HG03442 (cell line): Measurements from ENCODE around the gene OCSTAMP.

Experiments used
- ATAC-seq: cut with Tn5 transposase; IDR thresholded peaks from one replicate; pipeline ENCODE4 v1.9.1; 2021; ENCODE audit warnings: mild to moderate bottlenecking, moderate library complexity; ENCODE audit not compliant: unreplicated experiment

The OCSTAMP gene, protein sequence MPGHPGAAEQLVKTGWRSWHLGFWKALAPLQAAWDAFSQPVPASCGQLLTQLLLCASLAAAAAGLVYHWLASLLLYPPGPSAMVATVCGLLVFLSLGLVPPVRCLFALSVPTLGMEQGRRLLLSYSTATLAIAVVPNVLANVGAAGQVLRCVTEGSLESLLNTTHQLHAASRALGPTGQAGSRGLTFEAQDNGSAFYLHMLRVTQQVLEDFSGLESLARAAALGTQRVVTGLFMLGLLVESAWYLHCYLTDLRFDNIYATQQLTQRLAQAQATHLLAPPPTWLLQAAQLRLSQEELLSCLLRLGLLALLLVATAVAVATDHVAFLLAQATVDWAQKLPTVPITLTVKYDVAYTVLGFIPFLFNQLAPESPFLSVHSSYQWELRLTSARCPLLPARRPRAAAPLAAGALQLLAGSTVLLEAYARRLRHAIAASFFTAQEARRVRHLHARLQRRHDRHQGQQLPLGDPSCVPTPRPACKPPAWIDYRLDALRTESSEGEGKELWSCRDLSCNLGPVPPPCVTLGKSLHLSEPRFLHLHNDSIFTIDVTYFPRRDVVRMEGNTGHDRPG

DNA sequence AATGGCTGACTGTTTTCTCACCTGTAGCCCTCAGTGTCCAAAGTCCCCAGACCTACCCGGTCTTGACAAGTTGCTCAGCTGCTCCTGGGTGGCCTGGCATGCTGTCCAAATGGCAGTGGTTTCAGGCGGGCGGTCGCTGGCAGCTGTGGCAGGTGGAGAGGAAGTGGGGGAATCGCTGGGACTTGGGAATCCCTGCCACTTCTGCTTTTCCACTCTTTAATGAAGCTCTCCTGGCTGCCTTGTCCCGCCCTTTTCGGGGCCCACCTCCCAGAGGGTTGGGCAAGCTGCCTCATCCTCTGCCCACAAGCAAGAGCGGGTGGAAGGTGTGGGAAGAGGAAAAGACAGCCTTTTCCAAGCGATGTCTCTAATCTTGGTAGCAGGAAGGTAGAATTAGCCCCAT is at the start of gene OCSTAMP:
Gene OCSTAMP, minus strand, starts transcription at position 194 of the 400 bp plus-strand sequence. Its CDS starts 94 bp downstream, at position 100.
- ATAC-seq: no peak

DNA sequence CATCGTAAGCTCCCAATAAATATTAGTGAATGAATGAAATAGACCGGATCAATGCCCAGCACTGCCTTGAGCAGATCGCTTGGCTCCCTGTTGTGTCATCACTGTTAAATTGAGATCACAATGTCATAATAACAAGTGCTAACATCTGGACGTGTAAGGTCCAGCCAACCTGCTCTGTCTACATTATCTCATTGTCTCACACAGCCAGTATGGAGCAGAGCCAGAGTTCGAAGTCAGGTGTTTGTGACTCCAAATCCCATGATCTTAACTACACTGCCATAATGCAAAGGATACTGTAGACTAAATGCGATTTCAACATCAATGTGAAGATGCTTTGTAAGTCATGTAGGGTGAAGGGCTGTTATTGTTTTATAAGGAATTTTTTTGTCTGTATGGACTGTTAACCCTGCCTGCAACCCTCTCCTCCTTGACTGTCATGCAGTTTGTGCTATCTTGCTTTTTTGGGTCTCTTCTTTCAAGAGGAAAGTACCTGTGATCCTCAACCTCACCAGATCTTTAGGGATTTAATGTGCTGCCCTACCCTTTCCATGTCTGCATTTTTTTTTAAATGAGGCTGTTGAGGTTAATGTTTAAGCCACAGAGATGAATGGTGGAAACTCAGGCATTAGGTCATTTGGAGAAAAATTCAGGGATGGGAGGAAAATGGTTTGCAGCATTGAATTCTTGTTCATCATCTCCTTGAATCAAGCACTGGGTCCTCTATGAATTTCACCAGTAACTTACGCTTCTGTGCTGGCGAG is 49.0 kb upstream of the OCSTAMP start:
- ATAC-seq: no peak

- no peak for ATAC-seq
Observed at GRCh38 chr20:46595933-46596332, 45.5 kb upstream of the OCSTAMP start.

GRCh38 chr20:46594725-46595124 is 44.3 kb upstream of the OCSTAMP start:
- ATAC-seq: no peak

DNA sequence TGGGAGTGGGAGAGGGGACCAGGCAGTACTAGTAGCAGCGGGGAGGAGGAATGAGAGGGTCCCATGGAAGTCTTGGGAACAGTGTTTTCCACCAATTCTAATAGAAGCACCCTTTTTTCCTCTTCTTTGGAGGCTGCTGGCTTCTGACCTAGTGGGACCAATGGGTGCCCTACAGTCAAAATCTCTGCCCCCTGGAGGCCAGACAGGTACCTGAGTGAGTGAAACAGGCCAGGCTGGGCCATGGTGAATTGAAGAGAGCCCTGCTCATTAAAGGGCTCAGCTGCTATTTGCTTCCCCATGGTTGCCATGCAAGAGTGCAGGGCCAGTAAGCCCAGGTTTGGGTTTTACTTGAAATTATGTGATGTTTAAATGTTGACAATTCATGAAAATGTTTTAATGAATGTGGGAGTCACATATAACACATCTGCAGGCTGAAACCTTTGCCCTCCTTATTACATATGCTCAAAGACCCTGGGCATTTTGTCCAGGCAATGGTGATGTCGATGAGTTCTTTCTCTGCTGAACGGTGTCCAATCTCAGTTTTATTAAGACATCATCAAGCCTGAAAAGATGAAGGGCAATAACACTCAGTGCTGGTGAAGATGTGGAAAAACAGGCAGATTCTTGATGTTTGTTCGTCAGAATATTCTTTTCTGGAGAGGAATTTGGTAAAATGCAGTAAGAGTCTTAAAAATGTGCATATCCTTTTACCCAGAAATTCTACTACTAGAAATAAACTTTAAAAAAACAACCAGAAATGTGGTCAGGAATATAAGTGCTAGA is 42.3 kb upstream of the OCSTAMP start:
- no peak for ATAC-seq

- ATAC-seq: no peak
Observed at GRCh38 chr20:46590443-46590842, 40.0 kb upstream of the OCSTAMP start.

- ATAC-seq: no peak
Observed at GRCh38 chr20:46588532-46589511, 38.4 kb upstream of the OCSTAMP start.

GRCh38 chr20:46587986-46588385 is 37.5 kb upstream of the OCSTAMP start:
- ATAC-seq: no peak

GRCh38 chr20:46586724-46587123 is 36.3 kb upstream of the OCSTAMP start:
- ATAC-seq: no peak

GRCh38 chr20:46584508-46584907 is 34.1 kb upstream of the OCSTAMP start:
- ATAC-seq: no peak

GRCh38 chr20:46583411-46584214 is 33.2 kb upstream of the OCSTAMP start:
- no peak for ATAC-seq

GRCh38 chr20:46582648-46583047 is 32.2 kb upstream of the OCSTAMP start:
- ATAC-seq: no peak

- no peak for ATAC-seq
Observed at GRCh38 chr20:46581391-46581790, 30.9 kb upstream of the OCSTAMP start.

DNA sequence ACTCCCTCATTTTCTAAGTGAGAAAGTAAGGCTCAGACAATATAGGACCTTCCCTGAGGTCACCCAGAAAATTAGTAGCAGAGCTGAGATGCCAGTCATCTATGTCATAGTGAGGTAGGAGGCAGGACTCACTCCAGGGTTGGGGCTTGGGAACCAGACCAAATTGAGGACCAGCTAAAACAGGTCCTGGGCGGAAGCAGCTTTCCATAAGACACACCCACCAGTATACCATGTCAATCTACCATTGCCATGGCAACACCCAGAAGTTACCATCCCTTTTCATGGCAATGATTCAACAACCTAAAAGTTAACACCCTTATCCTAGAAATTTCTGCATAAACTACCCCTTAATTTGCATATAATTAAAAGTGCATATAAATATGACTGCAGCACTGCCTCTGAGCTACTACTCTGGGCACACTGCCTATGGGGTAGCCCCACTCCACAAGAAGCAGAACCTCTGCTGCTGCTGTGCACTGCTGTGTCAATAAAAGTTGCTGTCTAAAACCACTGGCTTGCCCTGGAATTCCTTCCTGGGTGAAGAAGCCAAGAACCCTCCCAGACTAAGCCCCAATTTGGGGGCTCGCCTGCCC is 30.3 kb upstream of the OCSTAMP start:
- no peak for ATAC-seq

- no peak for ATAC-seq
Observed at GRCh38 chr20:46578745-46579144, 28.3 kb upstream of the OCSTAMP start.

DNA sequence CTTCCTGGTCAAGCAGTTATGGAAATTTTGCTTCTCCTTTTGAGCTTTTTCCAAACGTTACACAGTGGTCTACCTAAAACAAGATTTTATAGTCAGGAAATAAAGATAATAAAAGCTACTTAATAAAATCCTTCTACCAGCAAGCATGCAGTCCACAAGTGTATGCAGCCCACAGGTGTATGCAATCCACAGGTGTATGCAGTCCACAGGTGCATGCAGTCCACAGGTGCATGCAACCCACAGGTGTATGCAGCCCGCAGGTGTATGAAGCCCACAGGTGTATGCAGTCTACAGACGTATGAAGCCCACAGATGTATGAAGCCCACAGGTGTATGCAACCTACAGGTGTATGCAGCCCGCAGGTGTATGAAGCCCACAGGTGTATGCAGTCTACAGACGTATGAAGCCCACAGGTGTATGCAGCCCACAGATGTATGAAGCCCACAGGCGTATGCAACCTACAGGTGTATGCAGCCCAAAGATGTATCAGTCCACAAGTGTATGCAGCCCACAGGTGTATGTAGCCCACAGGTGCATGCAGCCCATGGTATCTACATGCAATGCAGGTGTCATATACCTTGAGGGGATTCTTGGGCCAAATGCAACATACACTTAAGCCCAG is 26.4 kb upstream of the OCSTAMP start:
- no peak for ATAC-seq

GRCh38 chr20:46575937-46576461 is 25.5 kb upstream of the OCSTAMP start:
- ATAC-seq: no peak

- no peak for ATAC-seq
Observed at GRCh38 chr20:46575394-46575793, 24.9 kb upstream of the OCSTAMP start.
